ENCODE results near the gene MVK. TPM values are rescaled to one million over a fixed set of nuclear protein-coding genes. Genes with fewer than 3 reads are reported as not detected.

The MVK gene
- total RNA-seq, 4 donors from 2014 or later, result 6.2 to 18.7 (median 12.2) TPM

GRCh38 chr12:109553906-109554500 is 19.6 kb upstream of the MVK start:
- Histone ChIP-seq H3K9me3 (no peaks in the 10 kb centered on the region), H3K27me3 (peaks cover 0 to 45% (median 8%) of the 10 kb centered on the region in 4 donors), H3K36me3 (peaks cover 0 to 24% (median 19%) of the 10 kb centered on the region in 4 donors), H3K27ac (replicated peaks in 1 of 4) (no peak overlapping the region), H3K4me1 (no peaks in the 10 kb centered on the region), H3K4me3 (no peak overlapping the region)
- intact Hi-C loops (cut with DNase I), result no loop called here
- TF ChIP-seq POLR2AphosphoS5 (IDR thresholded peaks at IDR 0.05), result no peak
- TF ChIP-seq POLR2A (IDR thresholded peaks at IDR 0.05; ENCODE audit: low read depth), result no peak
- no peak for TF ChIP-seq CTCF (IDR thresholded peaks at IDR 0.05)
- no peak for TF ChIP-seq EP300 (IDR thresholded peaks at IDR 0.05)
- 69% methylated on average over 15 of the region's 16 CpGs for WGBS
- no peak for DNase-seq (ENCODE audit: extremely low spot score)

- H3K4me1 ChIP-seq, result no peaks in the 10 kb centered on the region
- DNase-seq (ENCODE audit: extremely low spot score), result no peak
- intact Hi-C loops (cut with DNase I), result no loop called here
- no peaks in the 10 kb centered on the region for H3K9me3 ChIP-seq
- no peak overlapping the region for H3K4me3 ChIP-seq
- peaks cover 0 to 31% (median 22%) of the 10 kb centered on the region in 4 donors for H3K36me3 ChIP-seq
- 65% methylated on average over 6 of the region's 6 CpGs for WGBS
- TF ChIP-seq POLR2A (IDR thresholded peaks at IDR 0.05; ENCODE audit: low read depth) (no peak), EP300 (IDR thresholded peaks at IDR 0.05) (no peak), CTCF (IDR thresholded peaks at IDR 0.05) (no peak), POLR2AphosphoS5 (IDR thresholded peaks at IDR 0.05) (no peak)
- no peak overlapping the region for H3K27ac ChIP-seq (replicated peaks in 1 of 4)
- peaks cover 0 to 38% (median 4%) of the 10 kb centered on the region in 4 donors for H3K27me3 ChIP-seq
These were observed 18.8 kb upstream of the MVK start for GRCh38 chr12:109554761-109555160.

GRCh38 chr12:109555431-109556315 is 17.9 kb upstream of the MVK start:
- Histone ChIP-seq H3K27me3 (peaks cover 0 to 29% (median 0%) of the 10 kb centered on the region in 4 donors), H3K36me3 (peaks cover 0 to 39% (median 24%) of the 10 kb centered on the region in 4 donors), H3K9me3 (no peaks in the 10 kb centered on the region), H3K4me3 (no peak overlapping the region), H3K27ac (replicated peaks in 1 of 4) (no peak overlapping the region), H3K4me1 (no peaks in the 10 kb centered on the region)
- 73% methylated on average over 17 of the region's 18 CpGs for WGBS
- intact Hi-C loops (cut with DNase I), result no loop called here
- TF ChIP-seq CTCF (IDR thresholded peaks at IDR 0.05), result no peak
- no peak for TF ChIP-seq POLR2A (IDR thresholded peaks at IDR 0.05; ENCODE audit: low read depth)
- no peak for TF ChIP-seq POLR2AphosphoS5 (IDR thresholded peaks at IDR 0.05)
- no peak for TF ChIP-seq EP300 (IDR thresholded peaks at IDR 0.05)
- DNase-seq (ENCODE audit: extremely low spot score), result no peak

GRCh38 chr12:109557200-109557599 is 16.4 kb upstream of the MVK start:
- 93% methylated on average over 8 of the region's 10 CpGs for WGBS
- no peaks in the 10 kb centered on the region for H3K9me3 ChIP-seq
- H3K27ac ChIP-seq (replicated peaks in 1 of 4), result no peak overlapping the region
- H3K4me1 ChIP-seq, result no peaks in the 10 kb centered on the region
- no peak overlapping the region for H3K4me3 ChIP-seq
- TF ChIP-seq CTCF (IDR thresholded peaks at IDR 0.05), result no peak
- TF ChIP-seq EP300 (IDR thresholded peaks at IDR 0.05), result no peak
- TF ChIP-seq POLR2A (IDR thresholded peaks at IDR 0.05; ENCODE audit: low read depth), result no peak
- no peak for TF ChIP-seq POLR2AphosphoS5 (IDR thresholded peaks at IDR 0.05)
- peaks cover 0 to 54% (median 39%) of the 10 kb centered on the region in 4 donors for H3K36me3 ChIP-seq
- intact Hi-C loops (cut with DNase I), result no loop called here
- H3K27me3 ChIP-seq, result peaks cover 0 to 15% (median 0%) of the 10 kb centered on the region in 4 donors
- no peak for DNase-seq (ENCODE audit: extremely low spot score)

Data from esophagus muscularis mucosa (tissue), 4 donors.